Activated naive CD4-positive, alpha-beta T cell treated with anti-CD3 and anti-CD28 coated beads for 36 hours (primary cell): ENCODE measurements around the gene NPAT. TPM values are rescaled to one million over a fixed set of nuclear protein-coding genes. Genes with fewer than 3 reads are reported as not detected.

Experiments
- CTCF ChIA-PET: fragments of 350-600 bp; sonication (Branson Sonifier 250); formaldehyde crosslinking; loops from one replicate; lab custom pipeline; 2021; ENCODE audit warnings: antibody characterized with exemption; lab: Charles Lee
- DNase-seq: peaks from one replicate; pipeline ENCODE4 v3.0.0-alpha.2; 2020
- H3K27ac Mint-ChIP-seq: one replicate; pipeline ENCODE4 v1.8.0; 2021; ENCODE audit warnings: mild to moderate bottlenecking, mixed read lengths
- H3K27me3 Mint-ChIP-seq: one replicate; pipeline ENCODE4 v1.8.0; 2021; ENCODE audit warnings: low read depth, mixed read lengths
- H3K36me3 Mint-ChIP-seq: one replicate; pipeline ENCODE4 v1.8.0; 2021; ENCODE audit warnings: low read depth, mixed read lengths
- H3K4me1 Mint-ChIP-seq: one replicate; pipeline ENCODE4 v1.8.0; 2021; ENCODE audit warnings: low read depth, mixed read lengths
- H3K4me3 Mint-ChIP-seq: one replicate; pipeline ENCODE4 v1.8.0; 2021; ENCODE audit warnings: mild to moderate bottlenecking, moderate library complexity, mixed read lengths
- H3K9me3 Mint-ChIP-seq: one replicate; pipeline ENCODE4 v1.8.0; 2021; ENCODE audit warnings: mixed read lengths
- intact Hi-C: fragments of 100-400 bp; cut with micrococcal nuclease; formaldehyde crosslinking; loops from one replicate; pipeline ENCODE4 v1.15.1; 2023
- total RNA-seq, 2 experiments: library from RNA; stranded (reverse); gene quantifications; one replicate each; pipeline ENCODE4 v1.2.3, GENCODE V29; 2021

The NPAT gene
- total RNA-seq, 2 experiments from 2014 or later = 22.2 to 22.3 TPM

GRCh38 chr11:108218455-108218854 is 4.0 kb downstream of the NPAT start:
- Mint-ChIP-seq H3K27ac (peak overlapping the region; percentile 47), H3K4me1 (peaks cover 62% of the 10 kb centered on the region), H3K9me3 (no peaks in the 10 kb centered on the region), H3K4me3 (no peak overlapping the region), H3K36me3 (peaks cover 15% of the 10 kb centered on the region), H3K27me3 (no peaks in the 10 kb centered on the region)
- CTCF ChIA-PET = interaction anchor here (0.9 kb wide), 1 partner anchor 10 kb away, joined by 3 read pairs; no protein-coding TSS in a partner anchor
- intact Hi-C loops = no loop called here
- no peak for DNase-seq

- intact Hi-C loops = no loop called here
- Mint-ChIP-seq H3K27me3 (no peaks in the 10 kb centered on the region), H3K36me3 (peaks cover 26% of the 10 kb centered on the region), H3K9me3 (no peaks in the 10 kb centered on the region), H3K4me1 (peaks cover 72% of the 10 kb centered on the region), H3K27ac (no peak overlapping the region), H3K4me3 (no peak overlapping the region)
- no peak for DNase-seq
- CTCF ChIA-PET = interaction anchor here (0.6 kb wide), 1 partner anchor 1793 kb away, joined by 3 read pairs; no protein-coding TSS in a partner anchor
These were observed 5.5 kb downstream of the NPAT start for GRCh38 chr11:108216988-108217387.

GRCh38 chr11:108213784-108214183 is 8.7 kb downstream of the NPAT start:
- H3K4me3 Mint-ChIP-seq = no peak overlapping the region
- H3K36me3 Mint-ChIP-seq = peaks cover 45% of the 10 kb centered on the region
- no peak overlapping the region for H3K27ac Mint-ChIP-seq
- CTCF ChIA-PET = interaction anchor here (0.6 to 1.1 kb wide), 3 partner anchors 43 to 100 kb away, joined by 3 to 7 read pairs (median 3); no protein-coding TSS in a partner anchor
- no peak for DNase-seq
- H3K27me3 Mint-ChIP-seq = no peaks in the 10 kb centered on the region
- peaks cover 76% of the 10 kb centered on the region for H3K4me1 Mint-ChIP-seq
- no peaks in the 10 kb centered on the region for H3K9me3 Mint-ChIP-seq
- intact Hi-C loops = no loop called here

- CTCF ChIA-PET = interaction anchor here (0.6 kb wide), 2 partner anchors 19 to 70 kb away, joined by 3 to 4 read pairs; no protein-coding TSS in a partner anchor
- no peak overlapping the region for H3K4me3 Mint-ChIP-seq
- H3K9me3 Mint-ChIP-seq = peaks cover 9% of the 10 kb centered on the region
- intact Hi-C loops = no loop called here
- peaks cover 73% of the 10 kb centered on the region for H3K36me3 Mint-ChIP-seq
- peaks cover 61% of the 10 kb centered on the region for H3K4me1 Mint-ChIP-seq
- H3K27ac Mint-ChIP-seq = no peak overlapping the region
- no peak for DNase-seq
- no peaks in the 10 kb centered on the region for H3K27me3 Mint-ChIP-seq
These were observed 12.0 kb downstream of the NPAT start for GRCh38 chr11:108210441-108210840.

GRCh38 chr11:108207683-108208060 is 14.8 kb downstream of the NPAT start:
- H3K36me3 Mint-ChIP-seq = peaks cover 87% of the 10 kb centered on the region
- no peak overlapping the region for H3K27ac Mint-ChIP-seq
- peaks cover 67% of the 10 kb centered on the region for H3K4me1 Mint-ChIP-seq
- DNase-seq = no peak
- CTCF ChIA-PET = no interaction called here
- intact Hi-C loops = no loop called here
- peaks cover 21% of the 10 kb centered on the region for H3K9me3 Mint-ChIP-seq
- H3K27me3 Mint-ChIP-seq = no peaks in the 10 kb centered on the region
- H3K4me3 Mint-ChIP-seq = no peak overlapping the region

GRCh38 chr11:108206969-108207682 is 15.3 kb downstream of the NPAT start:
- H3K27ac Mint-ChIP-seq = no peak overlapping the region
- peaks cover 68% of the 10 kb centered on the region for H3K4me1 Mint-ChIP-seq
- no peaks in the 10 kb centered on the region for H3K27me3 Mint-ChIP-seq
- CTCF ChIA-PET = interaction anchor here (0.6 kb wide), 1 partner anchor 107 kb away, joined by 5 read pairs; no protein-coding TSS in a partner anchor
- peaks cover 21% of the 10 kb centered on the region for H3K9me3 Mint-ChIP-seq
- peaks cover 83% of the 10 kb centered on the region for H3K36me3 Mint-ChIP-seq
- intact Hi-C loops = no loop called here
- DNase-seq = no peak
- H3K4me3 Mint-ChIP-seq = no peak overlapping the region

GRCh38 chr11:108206171-108206570 is 16.3 kb downstream of the NPAT start:
- intact Hi-C loops = no loop called here
- H3K9me3 Mint-ChIP-seq = peaks cover 21% of the 10 kb centered on the region
- H3K27me3 Mint-ChIP-seq = no peaks in the 10 kb centered on the region
- CTCF ChIA-PET = no interaction called here
- no peak for DNase-seq
- peaks cover 64% of the 10 kb centered on the region for H3K4me1 Mint-ChIP-seq
- peaks cover 76% of the 10 kb centered on the region for H3K36me3 Mint-ChIP-seq
- no peak overlapping the region for H3K4me3 Mint-ChIP-seq
- no peak overlapping the region for H3K27ac Mint-ChIP-seq

- Mint-ChIP-seq H3K27me3 (no peaks in the 10 kb centered on the region), H3K27ac (no peak overlapping the region), H3K4me3 (no peak overlapping the region), H3K36me3 (peaks cover 66% of the 10 kb centered on the region), H3K4me1 (peaks cover 64% of the 10 kb centered on the region), H3K9me3 (peaks cover 21% of the 10 kb centered on the region)
- intact Hi-C loops = loop anchor here (5.0 kb wide), 1 partner anchor 68 kb away; no protein-coding TSS in a partner anchor
- no peak for DNase-seq
- CTCF ChIA-PET = interaction anchor here (1.5 kb wide), 1 partner anchor 38 kb away, joined by 4 read pairs; no protein-coding TSS in a partner anchor
These were observed 17.4 kb downstream of the NPAT start for GRCh38 chr11:108204929-108205499.

GRCh38 chr11:108204376-108204775 is 18.1 kb downstream of the NPAT start:
- Mint-ChIP-seq H3K36me3 (peaks cover 66% of the 10 kb centered on the region), H3K27me3 (no peaks in the 10 kb centered on the region), H3K4me1 (peaks cover 68% of the 10 kb centered on the region), H3K27ac (no peak overlapping the region), H3K4me3 (no peak overlapping the region), H3K9me3 (peaks cover 21% of the 10 kb centered on the region)
- no peak for DNase-seq
- intact Hi-C loops = loop anchor here (5.0 kb wide), 1 partner anchor 67 kb away; no protein-coding TSS in a partner anchor
- CTCF ChIA-PET = interaction anchor here (1.5 kb wide), 1 partner anchor 37 kb away, joined by 4 read pairs; no protein-coding TSS in a partner anchor

- peaks cover 62% of the 10 kb centered on the region for H3K36me3 Mint-ChIP-seq
- H3K27ac Mint-ChIP-seq = no peak overlapping the region
- no peak overlapping the region for H3K4me3 Mint-ChIP-seq
- H3K9me3 Mint-ChIP-seq = peaks cover 21% of the 10 kb centered on the region
- no peaks in the 10 kb centered on the region for H3K27me3 Mint-ChIP-seq
- CTCF ChIA-PET = no interaction called here
- no peak for DNase-seq
- intact Hi-C loops = loop anchor here (5.0 kb wide), 1 partner anchor 66 kb away; no protein-coding TSS in a partner anchor
- H3K4me1 Mint-ChIP-seq = peaks cover 74% of the 10 kb centered on the region
These were observed 19.4 kb downstream of the NPAT start for GRCh38 chr11:108203075-108203474.

- no peaks in the 10 kb centered on the region for H3K27me3 Mint-ChIP-seq
- peaks cover 47% of the 10 kb centered on the region for H3K36me3 Mint-ChIP-seq
- no peak overlapping the region for H3K4me3 Mint-ChIP-seq
- peak overlapping the region; percentile 48 for H3K27ac Mint-ChIP-seq
- DNase-seq = peak; percentile 94
- CTCF ChIA-PET = interaction anchor here (0.6 kb wide), 1 partner anchor 46 kb away, joined by 3 read pairs; no protein-coding TSS in a partner anchor
- H3K4me1 Mint-ChIP-seq = peaks cover 86% of the 10 kb centered on the region
- peaks cover 8% of the 10 kb centered on the region for H3K9me3 Mint-ChIP-seq
- intact Hi-C loops = loop anchor here (1.0 to 5.0 kb wide), 7 partner anchors 23 to 422 kb away; partner anchors contain the start of genes ACAT1 and NPAT
These were observed 22.8 kb downstream of the NPAT start for GRCh38 chr11:108199446-108200321.
